Measurements from ENCODE around the gene PRH1.

- TF ChIP-seq CTCF (IDR thresholded peaks at IDR 0.05 in 8 of 11, conservative IDR thresholded peaks at IDR 0.05 in 3 of 11) (no peak), POLR2A (IDR thresholded peaks at IDR 0.05) (no peak), POLR2AphosphoS5 (IDR thresholded peaks at IDR 0.05) (no peak)
Observed at GRCh38 chr12:10896854-10897253, 12.8 kb upstream of the PRH1 start.
